ENCODE data around the gene PLK5. TPM values are rescaled to one million over a fixed set of nuclear protein-coding genes. Genes with fewer than 3 reads are reported as not detected.
A peak's percentile ranks its signal among the peaks of the same experiment; 100 is the strongest.

The PLK5 gene
- total RNA-seq, 1 donor, result not detected

- H3K4me3 ChIP-seq (ENCODE audit: low read depth, low read length), result no peak overlapping the region
- DNase-seq (ENCODE audit: low read depth), result no peak
- TF ChIP-seq CTCF (IDR thresholded peaks at IDR 0.05; ENCODE audit: insufficient read depth, low read length), result no peak
Observed at GRCh38 chr19:1501200-1501595, 22.7 kb upstream of the PLK5 start.

GRCh38 chr19:1502433-1503088 is 21.3 kb upstream of the PLK5 start:
- DNase-seq (ENCODE audit: low read depth), result no peak
- H3K4me3 ChIP-seq (ENCODE audit: low read depth, low read length), result no peak overlapping the region
- no peak for TF ChIP-seq CTCF (IDR thresholded peaks at IDR 0.05; ENCODE audit: insufficient read depth, low read length)

- peak; percentile 31 for DNase-seq (ENCODE audit: low read depth)
- peak overlapping the region; percentile 14 for H3K4me3 ChIP-seq (ENCODE audit: low read depth, low read length)
- TF ChIP-seq CTCF (IDR thresholded peaks at IDR 0.05; ENCODE audit: insufficient read depth, low read length), result peak; percentile 71
Observed at GRCh38 chr19:1503089-1503924, 20.6 kb upstream of the PLK5 start.

- no peak for TF ChIP-seq CTCF (IDR thresholded peaks at IDR 0.05; ENCODE audit: insufficient read depth, low read length)
- no peak for DNase-seq (ENCODE audit: low read depth)
- no peak overlapping the region for H3K4me3 ChIP-seq (ENCODE audit: low read depth, low read length)
Observed at GRCh38 chr19:1503925-1504773, 19.7 kb upstream of the PLK5 start.

GRCh38 chr19:1505012-1505411 is 18.9 kb upstream of the PLK5 start:
- H3K4me3 ChIP-seq (ENCODE audit: low read depth, low read length), result no peak overlapping the region
- TF ChIP-seq CTCF (IDR thresholded peaks at IDR 0.05; ENCODE audit: insufficient read depth, low read length), result no peak
- no peak for DNase-seq (ENCODE audit: low read depth)

- no peak for TF ChIP-seq CTCF (IDR thresholded peaks at IDR 0.05; ENCODE audit: insufficient read depth, low read length)
- no peak overlapping the region for H3K4me3 ChIP-seq (ENCODE audit: low read depth, low read length)
- no peak for DNase-seq (ENCODE audit: low read depth)
Observed at GRCh38 chr19:1505991-1506881, 17.6 kb upstream of the PLK5 start.

Measured in fibroblast of the aortic adventitia (primary cell).